GM21825 (cell line): Measurements from ENCODE around the gene CXCL10.

ENCODE experiments used
- ATAC-seq: cut with Tn5 transposase; IDR thresholded peaks from one replicate; pipeline ENCODE4 v1.9.1; 2021; ENCODE audit warnings: mild to moderate bottlenecking, moderate library complexity; ENCODE audit not compliant: unreplicated experiment

Gene CXCL10

GRCh38 chr4:75997081-75997480 lies 26.2 kb downstream of the CXCL10 start:
- ATAC-seq: no peak

GRCh38 chr4:75995727-75996126 lies 27.6 kb downstream of the CXCL10 start:
- ATAC-seq: no peak

- ATAC-seq: no peak
Observed at GRCh38 chr4:75992462-75992861, 30.8 kb downstream of the CXCL10 start.

- ATAC-seq: no peak
Observed at GRCh38 chr4:75989846-75990528, 33.3 kb downstream of the CXCL10 start.

- ATAC-seq: no peak
Observed at GRCh38 chr4:75985116-75985515, 38.2 kb downstream of the CXCL10 start.

GRCh38 chr4:75980576-75980975 lies 42.7 kb downstream of the CXCL10 start:
- ATAC-seq: no peak

- no peak for ATAC-seq
Observed at GRCh38 chr4:75976177-75976576, 47.1 kb downstream of the CXCL10 start.

- ATAC-seq: no peak
Observed at GRCh38 chr4:75973766-75974165, 49.5 kb downstream of the CXCL10 start.
